Stimulated activated CD4-positive, alpha-beta T cell treated with anti-CD3 and anti-CD28 coated beads, Interleukin-1b, Interleukin-23, amount 100 ng/mL, for 24 hours (primary cell): Measurements from ENCODE around the gene SYT13.

Source experiments
- DNase-seq, 4 experiments: peaks; one replicate each; pipeline ENCODE4 v3.0.0-alpha.2; 2020; ENCODE audit warnings: low read depth in 4 of 4, low spot score in 1 of 4

SYT13 gene

GRCh38 chr11:45275828-45276227 is 10.3 kb downstream of the SYT13 start:
- DNase-seq, result no peak

GRCh38 chr11:45274206-45274605 is 11.9 kb downstream of the SYT13 start:
- no peak for DNase-seq

- DNase-seq, result no peak
Observed at GRCh38 chr11:45273509-45273908, 12.6 kb downstream of the SYT13 start.

- DNase-seq, result no peak
Observed at GRCh38 chr11:45272701-45273100, 13.4 kb downstream of the SYT13 start.

GRCh38 chr11:45270946-45271716 is 15.0 kb downstream of the SYT13 start:
- DNase-seq, result no peak

- DNase-seq, result no peak
Observed at GRCh38 chr11:45269678-45270077, 16.5 kb downstream of the SYT13 start.

- no peak for DNase-seq
Observed at GRCh38 chr11:45267652-45268299, 18.4 kb downstream of the SYT13 start.

GRCh38 chr11:45267052-45267451 is 19.1 kb downstream of the SYT13 start:
- peak in 2 of 4 experiments; percentile 10 to 19 for DNase-seq

GRCh38 chr11:45266676-45267020 is 19.5 kb downstream of the SYT13 start:
- no peak for DNase-seq

- no peak for DNase-seq
Observed at GRCh38 chr11:45265969-45266675, 20.0 kb downstream of the SYT13 start.

GRCh38 chr11:45264839-45265515 is 21.2 kb downstream of the SYT13 start:
- no peak for DNase-seq

- no peak for DNase-seq
Observed at GRCh38 chr11:45263773-45264172, 22.4 kb downstream of the SYT13 start.

GRCh38 chr11:45262900-45263299 is 23.2 kb downstream of the SYT13 start:
- no peak for DNase-seq

- no peak for DNase-seq
Observed at GRCh38 chr11:45260071-45260470, 26.1 kb downstream of the SYT13 start.

- no peak for DNase-seq
Observed at GRCh38 chr11:45259592-45259991, 26.5 kb downstream of the SYT13 start.

GRCh38 chr11:45258982-45259530 is 27.1 kb downstream of the SYT13 start:
- no peak for DNase-seq

- no peak for DNase-seq
Observed at GRCh38 chr11:45254070-45254469, 32.1 kb downstream of the SYT13 start.

GRCh38 chr11:45253640-45254039 is 32.5 kb downstream of the SYT13 start:
- DNase-seq, result no peak

GRCh38 chr11:45252877-45253276 is 33.3 kb downstream of the SYT13 start:
- no peak for DNase-seq

- DNase-seq, result peak in 2 of 4 experiments; percentile 5 to 19
Observed at GRCh38 chr11:45252134-45252856, 33.8 kb downstream of the SYT13 start.
